IMR-90 (cell line): ENCODE measurements around the gene COPA. TPM values are rescaled to one million over a fixed set of nuclear protein-coding genes. Genes with fewer than 3 reads are reported as not detected.
A peak's percentile ranks its signal among the peaks of the same experiment; 100 is the strongest.

ENCODE experiments used
- ATAC-seq: fragments of 200-7000 bp; cut with Tn5 transposase; 2 replicates; pipeline ENCODE4 v1.9.1; 2020; ENCODE audit warnings: low read depth, mild to moderate bottlenecking, moderate library complexity
- BruUV-seq: library from RNA; stranded (reverse); fragments of 400-500 nt; replicated peaks from 2 replicates; lab custom pipeline; 2021; lab: Mats Ljungman, UMichigan
- CTCF ChIA-PET: fragments of 300-600 bp; formaldehyde crosslinking; extraction: SDS; loops from one replicate; lab custom pipeline; 2021; ENCODE audit warnings: antibody characterized with exemption; lab: Yijun Ruan, JAX
- POLR2A ChIA-PET: fragments of 300-600 bp; sonication (Branson Sonifier 250); formaldehyde crosslinking; loops from one replicate; lab custom pipeline; 2022; ENCODE audit warnings: antibody characterized with exemption; ENCODE audit not compliant: unreplicated experiment; lab: Charles Lee
- DNase-seq: peaks from one replicate; pipeline ENCODE4 v3.0.0; 2013
- H2AFZ ChIP-seq: replicated peaks from 2 replicates; pipeline ENCODE3; 2013; ENCODE audit warnings: low read length, mild to moderate bottlenecking; ENCODE audit not compliant: poor library complexity
- H2AK5ac ChIP-seq: 2 replicates; pipeline ENCODE4 v1.6.1; 2013; ENCODE audit warnings: low read depth, low read length, inconsistent platforms
- H2AK9ac ChIP-seq: replicated peaks from 2 replicates; pipeline ENCODE3; 2013; ENCODE audit warnings: mild to moderate bottlenecking, low read depth, low read length, moderate library complexity; ENCODE audit not compliant: poor library complexity
- H2BK120ac ChIP-seq: 2 replicates; pipeline ENCODE4 v1.6.1; 2013; ENCODE audit warnings: low read depth, low read length, inconsistent platforms
- H2BK15ac ChIP-seq: 3 replicates; pipeline ENCODE4 v1.6.1; 2013; ENCODE audit warnings: low read depth, low read length, inconsistent platforms
- H2BK20ac ChIP-seq: 2 replicates; pipeline ENCODE4 v1.6.1; 2013; ENCODE audit warnings: low read depth, mild to moderate bottlenecking, inconsistent platforms, low read length, moderate library complexity
- H2BK5ac ChIP-seq: 2 replicates; pipeline ENCODE4 v1.6.1; 2013; ENCODE audit warnings: mild to moderate bottlenecking, low read depth, low read length, inconsistent platforms; ENCODE audit not compliant: poor library complexity, severe bottlenecking
- H3K14ac ChIP-seq: replicated peaks from 2 replicates; pipeline ENCODE4 v1.6.1; 2013; ENCODE audit warnings: low read depth, low read length, inconsistent platforms
- H3K18ac ChIP-seq: 2 replicates; pipeline ENCODE4 v1.6.1; 2013; ENCODE audit warnings: low read depth, low read length, control low read depth
- H3K23ac ChIP-seq: 2 replicates; pipeline ENCODE4 v1.6.1; 2013; ENCODE audit warnings: low read depth, low read length, inconsistent platforms
- H3K27ac ChIP-seq: 2 replicates; pipeline ENCODE4 v1.5.1; 2013; ENCODE audit warnings: mild to moderate bottlenecking, control low read depth, low read length; ENCODE audit not compliant: insufficient read depth
- H3K27me3 ChIP-seq: 2 replicates; pipeline ENCODE4 v1.6.1; 2013; ENCODE audit warnings: low read length; ENCODE audit not compliant: control insufficient read depth, insufficient read depth
- H3K36me3 ChIP-seq: 2 replicates; pipeline ENCODE4 v1.6.1; 2013; ENCODE audit warnings: low read length, mixed read lengths; ENCODE audit not compliant: control insufficient read depth, insufficient read depth
- H3K4ac ChIP-seq: 2 replicates; pipeline ENCODE4 v1.6.1; 2013; ENCODE audit warnings: low read depth, low read length, inconsistent platforms
- H3K4me1 ChIP-seq: 2 replicates; pipeline ENCODE4 v1.6.1; 2013; ENCODE audit warnings: low read length, mixed read lengths; ENCODE audit not compliant: control insufficient read depth, insufficient read depth
- H3K4me2 ChIP-seq: 2 replicates; pipeline ENCODE4 v1.6.1; 2013; ENCODE audit warnings: low read depth, mild to moderate bottlenecking, control low read depth, low read length, moderate library complexity
- H3K4me3 ChIP-seq: 2 replicates; pipeline ENCODE4 v1.5.1; 2013; ENCODE audit warnings: low read depth, mild to moderate bottlenecking, control low read depth, low read length, moderate library complexity; ENCODE audit not compliant: insufficient read depth
- H3K56ac ChIP-seq: 2 replicates; pipeline ENCODE4 v1.6.1; 2013; ENCODE audit warnings: low read length, inconsistent platforms; ENCODE audit not compliant: insufficient read depth; ENCODE audit errors: extremely low read depth
- H3K79me1 ChIP-seq, 2 experiments: 2 replicates each; pipeline ENCODE4 v1.6.1; 2013; ENCODE audit warnings: low read length in 2 of 2, inconsistent platforms in 1 of 2, low read depth in 1 of 2
- H3K9ac ChIP-seq: 2 replicates; pipeline ENCODE4 v1.6.1; 2013; ENCODE audit warnings: low read depth, low read length, control low read depth
- H3K9me1 ChIP-seq: 2 replicates; pipeline ENCODE4 v1.6.1; 2013; ENCODE audit warnings: low read length, inconsistent platforms; ENCODE audit not compliant: insufficient read depth
- H3K9me3 ChIP-seq: 2 replicates; pipeline ENCODE4 v1.6.1; 2013; ENCODE audit warnings: low read length; ENCODE audit not compliant: control insufficient read depth, insufficient read depth
- H4K20me1 ChIP-seq: 2 replicates; pipeline ENCODE4 v1.6.1; 2013; ENCODE audit warnings: low read length, inconsistent platforms; ENCODE audit not compliant: insufficient read depth
- H4K5ac ChIP-seq: 2 replicates; pipeline ENCODE4 v1.6.1; 2013; ENCODE audit warnings: mild to moderate bottlenecking, low read depth, low read length, control low read depth
- H4K8ac ChIP-seq, 2 experiments: 2 replicates each; pipeline ENCODE4 v1.6.1; 2013; ENCODE audit warnings: low read depth in 2 of 2, low read length in 2 of 2, control low read depth in 1 of 2, inconsistent platforms in 1 of 2
- H4K91ac ChIP-seq: 2 replicates; pipeline ENCODE4 v1.6.1; 2013; ENCODE audit warnings: low read depth, low read length, inconsistent platforms; ENCODE audit not compliant: insufficient read depth
- CEBPB ChIP-seq: IDR thresholded peaks from 2 replicates; pipeline ENCODE4 v1.6.1; 2012; ENCODE audit warnings: low read depth, low read length, improper control_type of control experiment
- CHD1 ChIP-seq: IDR thresholded peaks from 2 replicates; pipeline ENCODE4 v1.6.1; 2012; ENCODE audit warnings: low read depth, low read length, improper control_type of control experiment
- CTCF ChIP-seq: conservative IDR thresholded peaks from 2 replicates; pipeline ENCODE4 v1.5.1; 2012; ENCODE audit warnings: mild to moderate bottlenecking, low read depth, low read length, improper control_type of control experiment
- MAZ ChIP-seq: IDR thresholded peaks from 2 replicates; pipeline ENCODE4 v1.6.1; 2012; ENCODE audit warnings: low read depth, mild to moderate bottlenecking, low read length, improper control_type of control experiment, moderate library complexity, borderline replicate concordance
- POLR2A ChIP-seq: IDR thresholded peaks from 2 replicates; pipeline ENCODE4 v1.6.1; 2012; ENCODE audit warnings: mild to moderate bottlenecking, low read depth, low read length
- RFX5 ChIP-seq: IDR thresholded peaks from 2 replicates; pipeline ENCODE4 v1.8.0; 2012; ENCODE audit warnings: low read depth, mild to moderate bottlenecking, low read length, moderate library complexity
- USF2 ChIP-seq: fragments of 150-350 bp; IDR thresholded peaks from 2 replicates; pipeline ENCODE4 v1.6.1; 2017; ENCODE audit warnings: mild to moderate bottlenecking, antibody characterized with exemption, low read length, low read depth
- WGBS, 2 experiments: methylation state at CpG; one replicate each; pipeline versions ENCODE4 v1.1.5 to v1.1.7; 2013; ENCODE audit warnings: missing lambda C conversion rate in 2 of 2; ENCODE audit not compliant: insufficient read length in 1 of 2; ENCODE audit errors: extremely low coverage in 2 of 2; 5-methylcytosine and 5-hydroxymethylcytosine counted together
- dilution Hi-C: fragments of 300-500 bp; cut with HindIII; formaldehyde crosslinking; loops from one replicate; pipeline ENCODE4 v1.14.3; 2018; ENCODE audit warnings: low sequenced_read_pairs; ENCODE audit not compliant: unreplicated experiment
- in situ Hi-C: fragments of 300-500 bp; cut with MboI; formaldehyde crosslinking; loops from 3 replicates; pipeline ENCODE4 v1.14.3; 2019; ENCODE audit warnings: low sequenced_read_pairs, inconsistent platforms, mixed read lengths
- intact Hi-C: fragments of 100-400 bp; cut with micrococcal nuclease; formaldehyde crosslinking; loops from 2 replicates; pipeline ENCODE4 v1.10.0; 2022
- polyA plus RNA-seq, 3 experiments: library from polyadenylated mRNA; depleted of rRNA; stranded (reverse); fragments of >200 nt; gene quantifications; 2 replicates each; pipeline ENCODE4 v1.2.3, GENCODE V29; 2012; ENCODE audit warnings: low replicate concordance in 1 of 3
- total RNA-seq: library from RNA; depleted of rRNA; stranded (reverse); fragments of >200 nt; gene quantifications from 2 replicates; pipeline ENCODE4 v1.2.3, GENCODE V29; 2012

COPA gene
- total and polyA plus RNA-seq, 2 of the 4 experiments (the other 2 are of a cell fraction) = 204 to 436 TPM

- Histone ChIP-seq H3K27me3 (no peaks in the 10 kb centered on the region), H2BK120ac (peak within 1 kb of the TSS; percentile 82), H3K23ac (peak within 1 kb of the TSS; percentile 97), H4K91ac (peak within 1 kb of the TSS; percentile 97), H3K4ac (peak within 1 kb of the TSS; percentile 96), H3K56ac (peak within 1 kb of the TSS; percentile 95), H2AFZ (peak within 1 kb of the TSS; percentile 90), H4K5ac (peak within 1 kb of the TSS; percentile 89), H3K36me3 (no peaks in the 10 kb centered on the region), H3K4me1 (peaks cover 2% of the 10 kb centered on the region; the same call in 1 of the 2 replicates), H2AK5ac (peak within 1 kb of the TSS; percentile 97), H4K20me1 (peaks cover 19% of the 10 kb centered on the region), H3K9me1 (peaks cover 4% of the 10 kb centered on the region), H3K9me3 (no peaks in the 10 kb centered on the region), H2BK5ac (peak within 1 kb of the TSS; percentile 91), H3K27ac (peak within 1 kb of the TSS; percentile 91), H3K4me3 (peak within 1 kb of the TSS; percentile 71), H3K4me2 (peak within 1 kb of the TSS; percentile 84), H3K9ac (peak within 1 kb of the TSS; percentile 92), H2BK15ac (peak within 1 kb of the TSS; percentile 57; the same call in 2 of the 3 replicates), H3K14ac (peak within 1 kb of the TSS; percentile 95), H3K18ac (peak within 1 kb of the TSS; percentile 77), H2AK9ac (peak within 1 kb of the TSS; percentile 100), H3K79me1 (peaks cover 12 to 42% of the 10 kb centered on the region in 2 experiments; a peak in 3 of 4 replicates), H2BK20ac (peak within 1 kb of the TSS; percentile 30), H4K8ac (peak within 1 kb of the TSS; percentile 91 to 96)
- intact Hi-C loops = loop anchor here (1.0 kb wide), 1 partner anchor 23 kb away; the partner anchor contains the start of gene PEX19
- peak; percentile 97 for ATAC-seq
- dilution Hi-C loops = no loop called here
- POLR2A ChIA-PET = interaction anchor here (0.5 to 1.0 kb wide), 3 partner anchors 14 to 181 kb away, joined by 3 read pairs; no protein-coding TSS in a partner anchor
- 0% methylated on average over 13 of the region's 67 CpGs; no CpG with 5 or more reads in 1 of the 2 experiments for WGBS, 2 experiments
- CTCF ChIA-PET = interaction anchor here (1.0 to 1.6 kb wide), 2 partner anchors 18 to 69 kb away, joined by 3 to 4 read pairs; no protein-coding TSS in a partner anchor
- TF ChIP-seq RFX5 = no peak
- 0 out of 2 replicates have a peak, but pooled peaks have one; percentile 1 for TF ChIP-seq CTCF
- no peak for TF ChIP-seq USF2
- TF ChIP-seq MAZ = peak; percentile 28; the same call in 1 of the 2 replicates
- TF ChIP-seq POLR2A = peak; percentile 97
- no peak for TF ChIP-seq CEBPB
- TF ChIP-seq CHD1 = peak; percentile 86; the same call in 1 of the 2 replicates
- BruUV-seq = TSS peak; percentile 53
- in situ Hi-C loops = no loop called here
- peak; percentile 97 for DNase-seq
Measured at GRCh38 chr1:160261893-160262794, 80.9 kb downstream of the COPA start, which contains the start of gene DCAF8. Gene DCAF8 (minus strand): TSS chr1:160262549. CDS start chr1:160244008, 18,541 bp downstream.
